Neuronal stem cell (in vitro differentiated cells): Measurements from ENCODE around the gene ZGRF1.

Experiments used
- DNase-seq: peaks from one replicate; pipeline ENCODE4 v3.0.0-alpha.2; 2013; ENCODE audit warnings: low spot score
- H2AFZ ChIP-seq: one replicate; pipeline ENCODE4 v1.6.1; 2013; ENCODE audit warnings: mild to moderate bottlenecking, low read length, inconsistent platforms
- H2AK5ac ChIP-seq: 2 replicates; pipeline ENCODE4 v1.6.1; 2013; ENCODE audit warnings: low read depth, mild to moderate bottlenecking, inconsistent platforms, low read length, moderate library complexity, mixed read lengths
- H2BK120ac ChIP-seq: 2 replicates; pipeline ENCODE4 v1.6.1; 2013; ENCODE audit warnings: low read depth, mild to moderate bottlenecking, inconsistent platforms, low read length, moderate library complexity, mixed read lengths
- H2BK12ac ChIP-seq: one replicate; pipeline ENCODE4 v1.6.1; 2013; ENCODE audit warnings: low read length, inconsistent platforms
- H2BK15ac ChIP-seq: 2 replicates; pipeline ENCODE4 v1.6.1; 2013; ENCODE audit warnings: mild to moderate bottlenecking, low read length, inconsistent platforms, mixed read lengths
- H2BK5ac ChIP-seq: one replicate; pipeline ENCODE4 v1.6.1; 2013; ENCODE audit warnings: inconsistent platforms, mild to moderate bottlenecking, low read length, moderate library complexity
- H3K14ac ChIP-seq: one replicate; pipeline ENCODE4 v1.6.1; 2013; ENCODE audit warnings: low read length, inconsistent platforms
- H3K18ac ChIP-seq: 2 replicates; pipeline ENCODE4 v1.6.1; 2013; ENCODE audit warnings: low read length, inconsistent platforms
- H3K23ac ChIP-seq: 2 replicates; pipeline ENCODE4 v1.6.1; 2013; ENCODE audit warnings: low read depth, mild to moderate bottlenecking, mixed read lengths, low read length, inconsistent platforms; ENCODE audit not compliant: poor library complexity
- H3K27ac ChIP-seq: replicated peaks from 3 replicates; pipeline ENCODE4 v1.5.1; 2013; ENCODE audit warnings: low read length, inconsistent platforms
- H3K27me3 ChIP-seq, 3 experiments: 2 replicates each; pipeline ENCODE4 v1.6.1; 2013; ENCODE audit warnings: low read length in 3 of 3, mild to moderate bottlenecking in 2 of 3, inconsistent platforms in 1 of 3, low read depth in 1 of 3, mixed read lengths in 1 of 3, moderate library complexity in 1 of 3; ENCODE audit not compliant: control insufficient read depth in 3 of 3, insufficient read depth in 3 of 3
- H3K36me3 ChIP-seq, 2 donors: replicated peaks in 1 of 2; 2 replicates each; pipeline ENCODE4 v1.6.1; 2013; ENCODE audit warnings: low read length in 2 of 2; ENCODE audit not compliant: control insufficient read depth in 2 of 2, insufficient read depth in 2 of 2
- H3K4ac ChIP-seq: 2 replicates; pipeline ENCODE4 v1.6.1; 2013; ENCODE audit warnings: inconsistent platforms, mild to moderate bottlenecking, low read length, moderate library complexity
- H3K4me1 ChIP-seq, 2 donors: 1 replicate in 1 of 2; 2 replicates in 1 of 2; pipeline ENCODE4 v1.6.1; 2013; ENCODE audit warnings: low read length in 2 of 2, low read depth in 1 of 2; ENCODE audit not compliant: control insufficient read depth in 2 of 2, insufficient read depth in 1 of 2
- H3K4me2 ChIP-seq: one replicate; pipeline ENCODE4 v1.6.1; 2013; ENCODE audit warnings: mild to moderate bottlenecking, low read length, inconsistent platforms; ENCODE audit not compliant: insufficient read depth, poor library complexity, severe bottlenecking
- H3K4me3 ChIP-seq, 2 donors: 2 replicates each; pipeline ENCODE4 v1.5.1; 2013; ENCODE audit warnings: low read length in 2 of 2, mild to moderate bottlenecking in 2 of 2, inconsistent platforms in 1 of 2, moderate library complexity in 1 of 2
- H3K79me1 ChIP-seq: one replicate; pipeline ENCODE4 v1.6.1; 2013; ENCODE audit warnings: low read depth, mild to moderate bottlenecking, inconsistent platforms, low read length, moderate library complexity
- H3K9ac ChIP-seq: one replicate; pipeline ENCODE4 v1.6.1; 2013; ENCODE audit warnings: mild to moderate bottlenecking, low read depth, low read length, inconsistent platforms; ENCODE audit not compliant: poor library complexity
- H3K9me3 ChIP-seq, 2 donors: replicated peaks in 1 of 2; 2 replicates each; pipeline versions ENCODE3 to v1.6.1; 2013; ENCODE audit warnings: low read length in 2 of 2, mild to moderate bottlenecking in 2 of 2, inconsistent platforms in 1 of 2, low read depth in 1 of 2, mixed read lengths in 1 of 2, moderate library complexity in 1 of 2; ENCODE audit not compliant: control insufficient read depth in 2 of 2, insufficient read depth in 1 of 2
- H4K8ac ChIP-seq: one replicate; pipeline ENCODE4 v1.6.1; 2013; ENCODE audit warnings: low read depth, mild to moderate bottlenecking, inconsistent platforms, low read length, moderate library complexity
- H4K91ac ChIP-seq: one replicate; pipeline ENCODE4 v1.6.1; 2013; ENCODE audit warnings: low read length, low read depth, mild to moderate bottlenecking, inconsistent platforms; ENCODE audit not compliant: poor library complexity
- WGBS, 2 donors: extraction: QIAGEN DNeasy Blood & Tissue Kit; methylation state at CpG; one replicate each; pipeline ENCODE4 v1.1.7; 2013; ENCODE audit warnings: missing lambda C conversion rate in 2 of 2, mixed read lengths in 1 of 2; ENCODE audit not compliant: insufficient read length in 2 of 2, insufficient replicate concordance in 1 of 2; ENCODE audit errors: extremely low coverage in 2 of 2; 5-methylcytosine and 5-hydroxymethylcytosine counted together

ZGRF1 gene

GRCh38 chr4:112647785-112648184, 11.1 kb upstream of the ZGRF1 start:
- Histone ChIP-seq H2BK15ac (no peak overlapping the region), H3K4me2 (no peak overlapping the region), H3K4me3 (no peak overlapping the region), H3K14ac (no peak overlapping the region), H2BK5ac (no peak overlapping the region), H3K79me1 (no peaks in the 10 kb centered on the region), H3K4me1 (peaks cover 3 to 11% of the 10 kb centered on the region in 2 donors), H3K36me3 (peaks cover 0 to 82% of the 10 kb centered on the region in 2 donors), H3K9me3 (no peaks in the 10 kb centered on the region), H4K8ac (no peak overlapping the region), H2AFZ (no peak overlapping the region), H4K91ac (no peak overlapping the region), H3K9ac (no peak overlapping the region), H2BK120ac (no peak overlapping the region), H3K27ac (no peak overlapping the region), H2BK12ac (no peak overlapping the region), H3K18ac (no peak overlapping the region), H2AK5ac (no peak overlapping the region), H3K4ac (no peak overlapping the region), H3K27me3 (no peaks in the 10 kb centered on the region), H3K23ac (no peak overlapping the region)
- no peak for DNase-seq
- no CpG with 5 or more reads among the region's 3 CpGs for WGBS, 2 donors

- Histone ChIP-seq H3K4me2 (no peak overlapping the region), H3K18ac (no peak overlapping the region), H3K14ac (no peak overlapping the region), H2BK12ac (no peak overlapping the region), H3K4me1 (peaks cover 3 to 9% of the 10 kb centered on the region in 2 donors), H4K91ac (no peak overlapping the region), H3K79me1 (no peaks in the 10 kb centered on the region), H3K4ac (no peak overlapping the region), H3K36me3 (peaks cover 2 to 83% of the 10 kb centered on the region in 2 donors), H3K9me3 (no peaks in the 10 kb centered on the region), H2BK5ac (no peak overlapping the region), H3K27ac (peak overlapping the region; percentile 37), H3K4me3 (no peak overlapping the region), H2AFZ (no peak overlapping the region), H2BK120ac (no peak overlapping the region), H2BK15ac (no peak overlapping the region), H2AK5ac (no peak overlapping the region), H3K23ac (no peak overlapping the region), H3K9ac (no peak overlapping the region), H3K27me3 (no peaks in the 10 kb centered on the region), H4K8ac (no peak overlapping the region)
- WGBS, 2 donors, result no CpG with 5 or more reads among the region's 6 CpGs
- DNase-seq, result no peak
Observed at GRCh38 chr4:112646632-112647537, 10.2 kb upstream of the ZGRF1 start.

- DNase-seq, result no peak
- H3K27ac ChIP-seq, result peak overlapping the region; percentile 45
- peak overlapping the region; percentile 99 for H3K23ac ChIP-seq
- no peak overlapping the region for H3K4ac ChIP-seq
- H3K79me1 ChIP-seq, result no peaks in the 10 kb centered on the region
- H4K91ac ChIP-seq, result no peak overlapping the region
- no peak overlapping the region for H2AFZ ChIP-seq
- H3K4me1 ChIP-seq, result peaks cover 1 to 9% of the 10 kb centered on the region in 2 donors
- no peak overlapping the region for H3K4me3 ChIP-seq
- H2BK120ac ChIP-seq, result no peak overlapping the region
- no peak overlapping the region for H4K8ac ChIP-seq
- no peak overlapping the region for H3K9ac ChIP-seq
- H3K27me3 ChIP-seq, result no peaks in the 10 kb centered on the region
- no peak overlapping the region for H2BK15ac ChIP-seq
- H3K14ac ChIP-seq, result no peak overlapping the region
- H2AK5ac ChIP-seq, result no peak overlapping the region
- WGBS, 2 donors, result no CpG with 5 or more reads among the region's 8 CpGs
- no peak overlapping the region for H2BK12ac ChIP-seq
- no peak overlapping the region for H2BK5ac ChIP-seq
- no peak overlapping the region for H3K18ac ChIP-seq
- H3K36me3 ChIP-seq, result peaks cover 2 to 74% of the 10 kb centered on the region in 2 donors
- H3K9me3 ChIP-seq, result no peaks in the 10 kb centered on the region
- no peak overlapping the region for H3K4me2 ChIP-seq
Observed at GRCh38 chr4:112645541-112646329, 9.0 kb upstream of the ZGRF1 start.
